Activated effector memory CD4-positive, alpha-beta T cell treated with anti-CD3 and anti-CD28 coated beads, Interleukin-2, amount 50 U/mL, for 16 hours (primary cell): ENCODE data around the gene MEGF6.
"Not testable (repeated sequence)": the region's sequence is repeated elsewhere in the genome, so short reads cannot be mapped to it uniquely, and the experiment has no call there.

Experiments used
- DNase-seq: peaks from one replicate; pipeline ENCODE4 v3.0.0-alpha.2; 2020

Gene MEGF6

GRCh38 chr1:3626025-3626424 is 14.7 kb upstream of the MEGF6 start:
- no peak for DNase-seq

GRCh38 chr1:3625151-3625907 is 14.0 kb upstream of the MEGF6 start:
- peak; percentile 77 for DNase-seq

- DNase-seq = peak; percentile 99
Measured at GRCh38 chr1:3624200-3625136, 13.2 kb upstream of the MEGF6 start, which contains the start of gene TPRG1L. Gene TPRG1L (plus strand): TSS chr1:3625015. CDS start chr1:3625073, 58 bp downstream.

GRCh38 chr1:3623441-3624199 is 12.3 kb upstream of the MEGF6 start:
- DNase-seq = no peak

- DNase-seq = not testable (repeated sequence)
Measured at GRCh38 chr1:3622102-3622501, 10.8 kb upstream of the MEGF6 start.

- not testable (repeated sequence) for DNase-seq
Measured at GRCh38 chr1:3621151-3621671, 9.9 kb upstream of the MEGF6 start.

- no peak for DNase-seq
Measured at GRCh38 chr1:3620708-3621107, 9.4 kb upstream of the MEGF6 start.

GRCh38 chr1:3618881-3619671 is 7.8 kb upstream of the MEGF6 start:
- peak; percentile 89 for DNase-seq

GRCh38 chr1:3618531-3618880 is 7.2 kb upstream of the MEGF6 start:
- no peak for DNase-seq

GRCh38 chr1:3617806-3618345 is 6.6 kb upstream of the MEGF6 start:
- no peak for DNase-seq

GRCh38 chr1:3616861-3617260 is 5.6 kb upstream of the MEGF6 start:
- no peak for DNase-seq

GRCh38 chr1:3614755-3615742 is 3.7 kb upstream of the MEGF6 start:
- no peak for DNase-seq

- no peak for DNase-seq
Measured at GRCh38 chr1:3612123-3612522, 815 bp upstream of the MEGF6 start.

- no peak for DNase-seq
Measured at GRCh38 chr1:3610527-3611169, 660 bp downstream of the MEGF6 start.

- DNase-seq = no peak
Measured at GRCh38 chr1:3609769-3610526, 1.4 kb downstream of the MEGF6 start.

GRCh38 chr1:3609016-3609768 is 2.1 kb downstream of the MEGF6 start:
- no peak for DNase-seq

- no peak for DNase-seq
Measured at GRCh38 chr1:3608154-3608553, 3.2 kb downstream of the MEGF6 start.

- no peak for DNase-seq
Measured at GRCh38 chr1:3607703-3608065, 3.6 kb downstream of the MEGF6 start.
